ENCODE measurements around the gene TPRX2. TPM values are rescaled to one million over a fixed set of nuclear protein-coding genes. Genes with fewer than 3 reads are reported as not detected.

The TPRX2 gene
- total and polyA plus RNA-seq, 10 of the 15 experiments (the other 5 are each of a cell fraction or from before 2014, with no cell fraction given) = not detected

- no peaks in the 10 kb centered on the region for H4K20me1 ChIP-seq (ENCODE audit: control insufficient read depth, insufficient read depth)
- no peaks in the 10 kb centered on the region for H3K36me3 ChIP-seq (ENCODE audit: control insufficient read depth in 2 of 2, insufficient read depth in 2 of 2, low read length in 1 of 2)
- no peak for DNase-seq (ENCODE audit: low read depth, low spot score)
- H3K9ac ChIP-seq (ENCODE audit: control insufficient read depth, insufficient read depth, low read length) = no peak overlapping the region
- in situ Hi-C loops (cut with MboI) = no loop called here
- CTCF ChIA-PET = interaction anchor here (0.6 to 0.8 kb wide), 2 partner anchors 16 to 49 kb away, joined by 3 read pairs; no protein-coding TSS in a partner anchor
- RAD21 ChIA-PET (ENCODE audit: unreplicated experiment) = interaction anchor here (0.6 kb wide), 1 partner anchor 15 kb away, joined by 3 read pairs; no protein-coding TSS in a partner anchor
- H3K4me1 ChIP-seq (ENCODE audit: control insufficient read depth, insufficient read depth, low read length) = no peaks in the 10 kb centered on the region
- SMC1A ChIA-PET (ENCODE audit: uncharacterized antibody, unreplicated experiment) = no interaction called here
- POLR2A ChIA-PET = no interaction called here
- BruUV-seq (replicated peaks) = no TSS peak
- no peak overlapping the region for H3K4me2 ChIP-seq (ENCODE audit: control insufficient read depth, insufficient read depth)
- intact Hi-C loops (cut with micrococcal nuclease; ENCODE audit: unreplicated experiment) = no loop called here
- no peak for FAIRE-seq
- ATAC-seq = no peak
- H3K27ac ChIP-seq (ENCODE audit: control insufficient read depth, insufficient read depth) = no peak overlapping the region
- H3K9me3 ChIP-seq (replicated peaks; ENCODE audit: control insufficient read depth, insufficient read depth, low read length) = no peaks in the 10 kb centered on the region
- WGBS (ENCODE audit: insufficient coverage, insufficient replicate concordance, low lambda C conversion rate, missing lambda C conversion rate) = 42% methylated on average over 9 of the region's 10 CpGs
- no peaks in the 10 kb centered on the region for H3K79me2 ChIP-seq (ENCODE audit: control insufficient read depth, insufficient read depth, low read length)
- H3K4me3 ChIP-seq = no peak overlapping the region
- H2AFZ ChIP-seq (ENCODE audit: control insufficient read depth, low read depth, low read length) = no peak overlapping the region
- H3K27me3 ChIP-seq (replicated peaks in 1 of 2; ENCODE audit: control insufficient read depth in 2 of 2, insufficient read depth in 2 of 2, low read length in 1 of 2) = no peaks in the 10 kb centered on the region
- TF ChIP-seq SMAD1 (IDR thresholded peaks at IDR 0.05; ENCODE audit: low read depth, partially characterized antibody) (no peak), CHD1 (IDR thresholded peaks at IDR 0.05; ENCODE audit: low read depth, low read length) (no peak), ZBTB4 (CRISPR knock-in tag; IDR thresholded peaks at IDR 0.05) (no peak), BRCA1 (IDR thresholded peaks at IDR 0.05; ENCODE audit: low read depth, low read length) (no peak), BCL11A (IDR thresholded peaks at IDR 0.05; ENCODE audit: low read depth, low read length) (no peak), ZBTB40 (IDR thresholded peaks at IDR 0.05; ENCODE audit: borderline replicate concordance) (no peak), E2F4 (IDR thresholded peaks at IDR 0.05; ENCODE audit: low read depth, low read length) (no peak), USF1 (IDR thresholded peaks at IDR 0.05; ENCODE audit: borderline replicate concordance, extremely low read length, insufficient read depth, low read depth, low read length) (no peak), ETV6 (conservative IDR thresholded peaks at IDR 0.05 in 1 of 2, IDR thresholded peaks at IDR 0.05 in 1 of 2; ENCODE audit: borderline replicate concordance in 1 of 2, low read depth in 1 of 2) (no peak), ZNF24 (IDR thresholded peaks at IDR 0.05) (no peak), ATF2 (IDR thresholded peaks at IDR 0.05; ENCODE audit: low read length) (no peak), TCF7 (IDR thresholded peaks at IDR 0.05; ENCODE audit: borderline replicate concordance) (no peak)
These were observed 19.1 kb upstream of the TPRX2 start for GRCh38 chr19:47839913-47840312.
